ENCODE measurements around the gene PKMYT1.
"Not testable (repeated sequence)": the region's sequence is repeated elsewhere in the genome, so short reads cannot be mapped to it uniquely, and the experiment has no call there.

The PKMYT1 gene

GRCh38 chr16:2929693-2930092, 50.6 kb downstream of the PKMYT1 start:
- DNase-seq = no peak

- DNase-seq = no peak
These were observed 51.5 kb downstream of the PKMYT1 start for GRCh38 chr16:2928796-2929195.

- not testable (repeated sequence) for DNase-seq
These were observed 52.1 kb downstream of the PKMYT1 start for GRCh38 chr16:2928151-2928550.

- DNase-seq = peak; percentile 83
These were observed 53.1 kb downstream of the PKMYT1 start for GRCh38 chr16:2927010-2927646.

- no peak for DNase-seq
These were observed 53.6 kb downstream of the PKMYT1 start for GRCh38 chr16:2926650-2926999.

- no peak for DNase-seq
These were observed 54.1 kb downstream of the PKMYT1 start for GRCh38 chr16:2925951-2926649.

- DNase-seq = no peak
These were observed 55.1 kb downstream of the PKMYT1 start for GRCh38 chr16:2924901-2925755.

- no peak for DNase-seq
These were observed 56.8 kb downstream of the PKMYT1 start for GRCh38 chr16:2923481-2923880.
